Testis (tissue), 2 donors: Measurements from ENCODE around the gene SEC61B.

ENCODE experiments used
- POLR2A ChIP-seq: fragments of 450-650 bp; IDR thresholded peaks from one replicate; pipeline ENCODE4 v1.6.1; 2017; ENCODE audit warnings: antibody characterized with exemption, mild to moderate bottlenecking, moderate library complexity
- TF ChIP-seq, protein P1 (sequence below), 3 experiments: fragments of 450-650 bp in 2 of 3; fragments of 200-600 bp in 1 of 3; sonication (generic) in 1 of 3; IDR thresholded peaks; one replicate each; pipeline ENCODE4 v1.5.1; 2016 to 2019; ENCODE audit warnings: antibody characterized with exemption in 3 of 3, mild to moderate bottlenecking in 2 of 3, moderate library complexity in 1 of 3

DNA sequence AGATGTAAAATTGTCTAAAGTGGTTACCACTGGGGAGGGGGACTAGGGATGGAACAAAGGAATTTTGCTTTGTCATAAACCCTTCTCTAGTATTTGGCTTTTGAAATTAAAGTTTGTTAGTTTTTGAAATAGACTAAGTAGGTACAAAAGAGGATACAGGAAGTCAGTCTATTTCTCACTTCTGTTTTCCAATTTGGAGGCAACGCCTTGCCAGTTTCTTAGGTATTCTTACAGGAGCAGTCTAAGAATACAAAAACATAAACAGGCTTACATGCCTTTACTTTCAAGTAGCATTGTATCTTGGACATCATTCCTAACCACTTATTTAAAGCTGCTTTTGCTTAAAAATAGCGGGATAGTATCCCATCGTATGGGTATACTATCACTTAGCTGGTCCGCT, 34.8 kb upstream of the SEC61B start:
- TF ChIP-seq, protein P1, sequence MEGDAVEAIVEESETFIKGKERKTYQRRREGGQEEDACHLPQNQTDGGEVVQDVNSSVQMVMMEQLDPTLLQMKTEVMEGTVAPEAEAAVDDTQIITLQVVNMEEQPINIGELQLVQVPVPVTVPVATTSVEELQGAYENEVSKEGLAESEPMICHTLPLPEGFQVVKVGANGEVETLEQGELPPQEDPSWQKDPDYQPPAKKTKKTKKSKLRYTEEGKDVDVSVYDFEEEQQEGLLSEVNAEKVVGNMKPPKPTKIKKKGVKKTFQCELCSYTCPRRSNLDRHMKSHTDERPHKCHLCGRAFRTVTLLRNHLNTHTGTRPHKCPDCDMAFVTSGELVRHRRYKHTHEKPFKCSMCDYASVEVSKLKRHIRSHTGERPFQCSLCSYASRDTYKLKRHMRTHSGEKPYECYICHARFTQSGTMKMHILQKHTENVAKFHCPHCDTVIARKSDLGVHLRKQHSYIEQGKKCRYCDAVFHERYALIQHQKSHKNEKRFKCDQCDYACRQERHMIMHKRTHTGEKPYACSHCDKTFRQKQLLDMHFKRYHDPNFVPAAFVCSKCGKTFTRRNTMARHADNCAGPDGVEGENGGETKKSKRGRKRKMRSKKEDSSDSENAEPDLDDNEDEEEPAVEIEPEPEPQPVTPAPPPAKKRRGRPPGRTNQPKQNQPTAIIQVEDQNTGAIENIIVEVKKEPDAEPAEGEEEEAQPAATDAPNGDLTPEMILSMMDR (IDR thresholded peaks at IDR 0.05): no peak
- TF ChIP-seq POLR2A: no peak
